ENCODE measurements around the gene MMAA.

GRCh38 chr4:145660064-145660463 is 40.9 kb downstream of the MMAA start:
- TF ChIP-seq CTCF (conservative IDR thresholded peaks at IDR 0.05; ENCODE audit: low read depth, low read length) (no peak), EZH2 (IDR thresholded peaks at IDR 0.05; ENCODE audit: borderline replicate concordance, low read depth, low read length, poor library complexity, severe bottlenecking) (no peak)
